ENCODE results near the gene MRPL42. TPM values are rescaled to one million over a fixed set of nuclear protein-coding genes. Genes with fewer than 3 reads are reported as not detected.

Gene MRPL42
- total and polyA plus RNA-seq, 11 donors = 23.0 to 53.0 (median 46.2) TPM

DNA sequence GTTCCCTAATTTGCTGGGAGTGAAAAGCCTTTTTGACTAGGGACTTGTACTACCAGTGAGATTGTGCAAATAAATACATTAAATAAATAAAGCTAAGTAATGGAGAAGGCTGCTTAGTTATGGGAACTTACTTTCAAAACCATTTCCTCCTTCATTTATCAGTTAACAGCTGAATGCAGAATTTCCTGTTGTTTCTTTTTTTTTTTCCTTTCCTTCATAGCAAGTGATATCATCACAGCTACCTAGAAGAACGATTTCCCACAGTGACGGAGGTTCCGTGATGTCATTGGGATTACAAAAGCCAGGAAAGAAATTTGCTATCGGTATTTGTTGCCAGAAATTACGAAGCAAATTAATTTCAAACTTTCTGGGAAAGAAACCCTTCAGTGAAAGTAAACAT, 63.0 kb downstream of the MRPL42 start:
- intact Hi-C loops (cut with DNase I) = no loop called here
- TF ChIP-seq POLR2A (IDR thresholded peaks at IDR 0.05) (no peak), CTCF (IDR thresholded peaks at IDR 0.05) (no peak)
- Histone ChIP-seq H3K9me3 (no peaks in the 10 kb centered on the region), H3K36me3 (no peaks in the 10 kb centered on the region), H3K4me3 (no peak overlapping the region), H3K4me1 (peaks cover 0 to 3% (median 0%) of the 10 kb centered on the region in 12 donors), H3K27ac (no peak overlapping the region), H3K27me3 (no peaks in the 10 kb centered on the region)
- ATAC-seq (no peak), DNase-seq (no peak)
- 37 to 68% (median 44%) methylated on average over 5 of the region's 5 CpGs for WGBS, 4 donors

- TF ChIP-seq CTCF (IDR thresholded peaks at IDR 0.05) = no peak
- TF ChIP-seq POLR2A (IDR thresholded peaks at IDR 0.05) = no peak
- Histone ChIP-seq H3K9me3 (no peaks in the 10 kb centered on the region), H3K27ac (no peak overlapping the region), H3K27me3 (no peaks in the 10 kb centered on the region), H3K4me1 (peaks cover 0 to 17% (median 8%) of the 10 kb centered on the region in 12 donors), H3K4me3 (no peak overlapping the region), H3K36me3 (no peaks in the 10 kb centered on the region)
- intact Hi-C loops (cut with DNase I) = no loop called here
- DNase-seq (no peak), ATAC-seq (no peak)
- WGBS, 4 donors = 93 to 95% (median 94%) methylated on average over 5 of the region's 5 CpGs
Measured at GRCh38 chr12:93533310-93533709, 66.0 kb downstream of the MRPL42 start.

- Histone ChIP-seq H3K36me3 (no peaks in the 10 kb centered on the region), H3K27ac (peak overlapping the region in 10 of 12 donors; percentile 2 to 83 (median 56)), H3K4me1 (peaks cover 0 to 27% (median 10%) of the 10 kb centered on the region in 12 donors), H3K27me3 (no peaks in the 10 kb centered on the region), H3K9me3 (no peaks in the 10 kb centered on the region), H3K4me3 (no peak overlapping the region)
- 58 to 79% (median 67%) methylated on average over 2 of the region's 2 CpGs for WGBS, 4 donors
- intact Hi-C loops (cut with DNase I) = no loop called here
- TF ChIP-seq POLR2A (IDR thresholded peaks at IDR 0.05) (no peak), CTCF (IDR thresholded peaks at IDR 0.05) (no peak)
- ATAC-seq = no peak
- DNase-seq = no peak
Measured at GRCh38 chr12:93536111-93536765, 68.9 kb downstream of the MRPL42 start.

DNA sequence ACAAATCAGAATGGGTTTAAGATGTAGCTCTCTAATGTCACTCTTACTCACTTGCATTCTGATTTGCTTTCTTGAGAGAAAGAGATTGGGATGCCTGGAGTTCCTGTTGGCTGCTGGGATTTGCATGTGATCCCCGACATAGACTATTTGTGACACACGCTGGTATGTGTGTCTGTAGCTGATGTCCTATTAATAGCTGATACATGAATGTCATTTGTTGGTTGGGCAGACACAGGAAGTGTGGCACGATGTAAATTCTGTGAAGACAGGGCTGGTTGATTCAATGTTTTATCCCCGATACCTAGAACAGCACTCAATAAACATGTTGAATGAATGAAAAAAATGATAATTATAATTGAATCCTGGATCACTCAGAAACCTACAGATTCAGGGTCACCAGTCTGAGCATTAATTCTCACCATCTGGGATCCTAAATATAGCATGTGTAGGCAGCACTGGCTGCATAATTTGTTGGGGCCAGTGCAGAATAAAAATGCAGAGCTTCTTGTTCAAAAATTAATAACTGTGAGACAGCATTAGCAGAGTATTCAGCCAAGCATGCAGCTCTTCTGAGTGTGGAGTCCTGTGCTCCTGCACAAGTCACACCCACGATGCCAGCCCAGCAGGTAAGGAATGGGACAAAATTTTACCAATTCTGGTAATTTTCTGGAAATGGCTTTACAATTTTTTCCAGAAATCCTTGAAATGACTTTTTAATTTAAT, 69.6 kb downstream of the MRPL42 start:
- H3K4me1 ChIP-seq = peaks cover 0 to 32% (median 10%) of the 10 kb centered on the region in 12 donors
- 24 to 33% (median 26%) methylated on average over 5 of the region's 5 CpGs for WGBS, 4 donors
- H3K27me3 ChIP-seq = no peaks in the 10 kb centered on the region
- H3K4me3 ChIP-seq = peak overlapping the region in 1 of 12 donors; percentile 11
- H3K36me3 ChIP-seq = no peaks in the 10 kb centered on the region
- ATAC-seq = peak; percentile 81 to 90 (median 84)
- intact Hi-C loops (cut with DNase I) = no loop called here
- H3K27ac ChIP-seq = peak overlapping the region in 10 of 12 donors; percentile 2 to 83 (median 56)
- TF ChIP-seq POLR2A (IDR thresholded peaks at IDR 0.05) (no peak), CTCF (IDR thresholded peaks at IDR 0.05) (no peak)
- no peaks in the 10 kb centered on the region for H3K9me3 ChIP-seq
- DNase-seq = peak in 2 of 5 donors; percentile 17 to 32

Data from heart left ventricle (tissue), 16 donors.